Measurements from ENCODE around the gene GFI1.

GRCh38 chr1:92441316-92441696 is 45.4 kb downstream of the GFI1 start:
- no peak for TF ChIP-seq CTCF (IDR thresholded peaks at IDR 0.05; ENCODE audit: insufficient read depth, low read length, poor library complexity, severe bottlenecking)
- TF ChIP-seq EZH2phosphoT487 (conservative IDR thresholded peaks at IDR 0.05; ENCODE audit: low read length) = no peak
